Body of pancreas (tissue), 4 donors: ENCODE measurements around the gene COLGALT1. TPM values are rescaled to one million over a fixed set of nuclear protein-coding genes. Genes with fewer than 3 reads are reported as not detected.

Source experiments
- ATAC-seq: fragments of 150-250 bp; one replicate; pipeline ENCODE4 v1.9.1; 2016
- DNase-seq, 4 donors: peaks; one replicate each; pipeline ENCODE4 v3.0.0-alpha.2; 2019
- H3K27ac ChIP-seq, 4 donors: fragments of 200-600 bp; sonication (generic); 1 replicate in 3 of 4; 2 replicates in 1 of 4; pipeline versions ENCODE4 v1.5.1 to v1.6.1; 2016 to 2019; ENCODE audit warnings: mild to moderate bottlenecking in 1 of 4, mixed read lengths in 1 of 4, moderate library complexity in 1 of 4
- H3K27me3 ChIP-seq, 2 donors: fragments of 200-600 bp; sonication (generic); one replicate each; pipeline ENCODE4 v1.6.0; 2016; ENCODE audit warnings: mild to moderate bottlenecking in 1 of 2
- H3K36me3 ChIP-seq, 2 donors: fragments of 200-600 bp; sonication (generic); replicated peaks in 1 of 2; 2 replicates each; pipeline ENCODE4 v1.5.1; 2016; ENCODE audit warnings: low read depth in 2 of 2; ENCODE audit not compliant: insufficient read depth in 1 of 2
- H3K4me1 ChIP-seq: fragments of 200-600 bp; sonication (generic); one replicate; pipeline ENCODE4 v1.6.0; 2016
- H3K4me3 ChIP-seq, 2 donors: fragments of 200-600 bp; sonication (generic); 1 replicate in 1 of 2; 2 replicates in 1 of 2; pipeline ENCODE4 v1.5.1; 2016 to 2019
- H3K9me3 ChIP-seq, 3 donors: fragments of 200-600 bp; sonication (generic); 1 replicate in 2 of 3; 2 replicates in 1 of 3; pipeline ENCODE4 v1.5.1; 2016
- CTCF ChIP-seq, 7 experiments: fragments of 450-650 bp in 4 of 7; fragments of 200-600 bp in 3 of 7; sonication (generic) in 3 of 7; IDR thresholded peaks; one replicate each; pipeline ENCODE4 v1.5.1; 2016 to 2019; ENCODE audit warnings: antibody characterized with exemption in 7 of 7
- POLR2A ChIP-seq, 3 donors: fragments of 450-650 bp; IDR thresholded peaks; one replicate each; pipeline ENCODE4 v1.6.1; 2016; ENCODE audit warnings: antibody characterized with exemption in 3 of 3, mild to moderate bottlenecking in 2 of 3
- WGBS, 2 donors: methylation state at CpG; one replicate each; pipeline ENCODE4 v1.1.5; 2017; 5-methylcytosine and 5-hydroxymethylcytosine counted together
- intact Hi-C: fragments of 100-400 bp; cut with DNase I; formaldehyde crosslinking; loops from one replicate; pipeline ENCODE4 v1.15.1; 2023
- total RNA-seq, 2 donors: library from RNA; depleted of rRNA; stranded (reverse); fragments of >200 nt; gene quantifications; one replicate each; pipeline ENCODE4 v1.1.0, GENCODE V29; 2016

COLGALT1 gene
- total RNA-seq, 2 donors from 2014 or later: 38.9 to 41.5 TPM

GRCh38 chr19:17618936-17619335, 63.5 kb downstream of the COLGALT1 start:
- intact Hi-C loops: loop anchor here (10.0 kb wide), 1 partner anchor 156 kb away; no protein-coding TSS in a partner anchor
- H3K27me3 ChIP-seq: no peaks in the 10 kb centered on the region

GRCh38 chr19:17620696-17621095, 65.2 kb downstream of the COLGALT1 start:
- 78% methylated on average over 1 of the region's 1 CpG; no CpG with 5 or more reads in 1 of the 2 donors for WGBS, 2 donors
- DNase-seq: no peak
- no peak for TF ChIP-seq POLR2A (IDR thresholded peaks at IDR 0.05)
- intact Hi-C loops: no loop called here
- Histone ChIP-seq H3K9me3 (peaks cover 0 to 13% (median 0%) of the 10 kb centered on the region in 3 donors), H3K36me3 (no peaks in the 10 kb centered on the region), H3K27ac (no peak overlapping the region), H3K27me3 (no peaks in the 10 kb centered on the region), H3K4me1 (no peaks in the 10 kb centered on the region), H3K4me3 (no peak overlapping the region)
- no peak for ATAC-seq

More at GRCh38 chr19:17618936-17619335, 63.5 kb downstream of the COLGALT1 start:
- Histone ChIP-seq H3K27ac (no peak overlapping the region), H3K4me1 (no peaks in the 10 kb centered on the region), H3K4me3 (no peak overlapping the region), H3K9me3 (peaks cover 0 to 13% (median 0%) of the 10 kb centered on the region in 3 donors), H3K36me3 (no peaks in the 10 kb centered on the region)
- no peak for TF ChIP-seq POLR2A (IDR thresholded peaks at IDR 0.05)
- TF ChIP-seq CTCF (IDR thresholded peaks at IDR 0.05): no peak
- ATAC-seq: no peak
- DNase-seq: no peak
- 0% methylated on average over 1 to 2 of the region's 2 CpGs for whole genome bisulfite sequencing, 2 donors

- 83 to 89% methylated on average over 22 to 27 of the region's 31 CpGs for WGBS, 2 donors
- Histone ChIP-seq H3K4me1 (no peaks in the 10 kb centered on the region), H3K9me3 (peaks cover 0 to 13% (median 0%) of the 10 kb centered on the region in 3 donors), H3K36me3 (no peaks in the 10 kb centered on the region), H3K27ac (no peak overlapping the region), H3K27me3 (no peaks in the 10 kb centered on the region), H3K4me3 (no peak overlapping the region)
- no peak for TF ChIP-seq CTCF (IDR thresholded peaks at IDR 0.05)
- TF ChIP-seq POLR2A (IDR thresholded peaks at IDR 0.05): no peak
- ATAC-seq (no peak), DNase-seq (no peak)
- intact Hi-C loops: no loop called here
These were observed 67.9 kb downstream of the COLGALT1 start for GRCh38 chr19:17623224-17623935.

- ATAC-seq (no peak), DNase-seq (no peak)
- Histone ChIP-seq H3K27ac (no peak overlapping the region), H3K27me3 (no peaks in the 10 kb centered on the region), H3K36me3 (no peaks in the 10 kb centered on the region), H3K4me1 (no peaks in the 10 kb centered on the region), H3K9me3 (peaks cover 0 to 13% (median 0%) of the 10 kb centered on the region in 3 donors), H3K4me3 (no peak overlapping the region)
- TF ChIP-seq CTCF (IDR thresholded peaks at IDR 0.05) (no peak), POLR2A (IDR thresholded peaks at IDR 0.05) (no peak)
- intact Hi-C loops: no loop called here
- 80 to 83% methylated on average over 14 to 16 of the region's 16 CpGs for WGBS, 2 donors
These were observed 69.0 kb downstream of the COLGALT1 start for GRCh38 chr19:17624314-17624991.

GRCh38 chr19:17625043-17625442, 69.6 kb downstream of the COLGALT1 start:
- H3K36me3 ChIP-seq: no peaks in the 10 kb centered on the region
- no peak overlapping the region for H3K4me3 ChIP-seq
- DNase-seq (no peak), ATAC-seq (no peak)
- no peaks in the 10 kb centered on the region for H3K27me3 ChIP-seq
- WGBS, 2 donors: 73 to 88% methylated on average over 1 of the region's 1 CpG
- peaks cover 0 to 13% (median 0%) of the 10 kb centered on the region in 3 donors for H3K9me3 ChIP-seq
- TF ChIP-seq POLR2A (IDR thresholded peaks at IDR 0.05) (no peak), CTCF (IDR thresholded peaks at IDR 0.05) (no peak)
- no peaks in the 10 kb centered on the region for H3K4me1 ChIP-seq
- intact Hi-C loops: no loop called here
- H3K27ac ChIP-seq: no peak overlapping the region
